ENCODE results near the gene APBB2. TPM values are rescaled to one million over a fixed set of nuclear protein-coding genes. Genes with fewer than 3 reads are reported as not detected.
"Not testable (repeated sequence)": the region's sequence is repeated elsewhere in the genome, so short reads cannot be mapped to it uniquely, and the experiment has no call there.

The APBB2 gene
- total RNA-seq, 2 experiments from 2014 or later: 2.4 to 2.7 TPM

- POLR2A ChIA-PET: interaction anchor here (0.6 kb wide), 1 partner anchor 221 kb away, joined by 6 read pairs; no protein-coding TSS in a partner anchor
- CTCF ChIA-PET: no interaction called here
These were observed 218.5 kb downstream of the APBB2 start for GRCh38 chr4:40995850-40996249.

GRCh38 chr4:40994321-40994720 lies 220.0 kb downstream of the APBB2 start:
- POLR2A ChIA-PET, CTCF ChIA-PET: not testable (repeated sequence)

- CTCF ChIA-PET, POLR2A ChIA-PET: not testable (repeated sequence)
These were observed 221.0 kb downstream of the APBB2 start for GRCh38 chr4:40993296-40993693.

GRCh38 chr4:40992472-40993295 lies 221.7 kb downstream of the APBB2 start:
- POLR2A ChIA-PET: no interaction called here
- CTCF ChIA-PET: no interaction called here

- ChIA-PET POLR2A (no interaction called here), CTCF (interaction anchor here (0.6 kb wide), 1 partner anchor 152 kb away, joined by 3 read pairs; no protein-coding TSS in a partner anchor)
These were observed 222.4 kb downstream of the APBB2 start for GRCh38 chr4:40991908-40992307.

GRCh38 chr4:40990899-40991265 lies 223.5 kb downstream of the APBB2 start:
- ChIA-PET CTCF (no interaction called here), POLR2A (no interaction called here)

- POLR2A ChIA-PET: no interaction called here
- CTCF ChIA-PET: no interaction called here
These were observed 224.0 kb downstream of the APBB2 start for GRCh38 chr4:40990236-40990898.

- ChIA-PET POLR2A (no interaction called here), CTCF (no interaction called here)
These were observed 227.2 kb downstream of the APBB2 start for GRCh38 chr4:40987151-40987550.

GRCh38 chr4:40986375-40986774 lies 228.0 kb downstream of the APBB2 start:
- CTCF ChIA-PET: interaction anchor here (1.0 kb wide), 1 partner anchor 13 kb away, joined by 3 read pairs; no protein-coding TSS in a partner anchor
- POLR2A ChIA-PET: no interaction called here

- CTCF ChIA-PET: no interaction called here
- POLR2A ChIA-PET: no interaction called here
These were observed 230.3 kb downstream of the APBB2 start for GRCh38 chr4:40984051-40984450.

GRCh38 chr4:40980318-40980883 lies 233.9 kb downstream of the APBB2 start:
- CTCF ChIA-PET: interaction anchor here (0.6 kb wide), 1 partner anchor 246 kb away, joined by 4 read pairs; no protein-coding TSS in a partner anchor
- POLR2A ChIA-PET: no interaction called here

- ChIA-PET POLR2A (no interaction called here), CTCF (no interaction called here)
These were observed 235.8 kb downstream of the APBB2 start for GRCh38 chr4:40978548-40978947.

- POLR2A ChIA-PET: no interaction called here
These were observed 238.0 kb downstream of the APBB2 start for GRCh38 chr4:40976343-40976742.

GRCh38 chr4:40972722-40973121 lies 241.6 kb downstream of the APBB2 start:
- POLR2A ChIA-PET: no interaction called here

More at GRCh38 chr4:40976343-40976742, 238.0 kb downstream of the APBB2 start:
- CTCF ChIA-PET: interaction anchor here (0.9 kb wide), 1 partner anchor 241 kb away, joined by 3 read pairs; no protein-coding TSS in a partner anchor

GRCh38 chr4:40971338-40971737 lies 243.0 kb downstream of the APBB2 start:
- ChIA-PET POLR2A (interaction anchor here (0.6 kb wide), 1 partner anchor 255 kb away, joined by 9 read pairs; no protein-coding TSS in a partner anchor), CTCF (interaction anchor here (0.8 kb wide), 1 partner anchor 277 kb away, joined by 3 read pairs; no protein-coding TSS in a partner anchor)

More at GRCh38 chr4:40972722-40973121, 241.6 kb downstream of the APBB2 start:
- CTCF ChIA-PET: no interaction called here

- POLR2A ChIA-PET: no interaction called here
- CTCF ChIA-PET: no interaction called here
These were observed 244.8 kb downstream of the APBB2 start for GRCh38 chr4:40969501-40969900.

GRCh38 chr4:40967550-40967949 lies 246.8 kb downstream of the APBB2 start:
- POLR2A ChIA-PET: no interaction called here
- CTCF ChIA-PET: no interaction called here

GRCh38 chr4:40966091-40966490 lies 248.3 kb downstream of the APBB2 start:
- ChIA-PET CTCF (no interaction called here), POLR2A (no interaction called here)

GRCh38 chr4:40963897-40964478 lies 250.4 kb downstream of the APBB2 start:
- POLR2A ChIA-PET: no interaction called here
- CTCF ChIA-PET: no interaction called here

- CTCF ChIA-PET: no interaction called here
These were observed 251.7 kb downstream of the APBB2 start for GRCh38 chr4:40962551-40963180.

More at GRCh38 chr4:40962551-40963180, 251.7 kb downstream of the APBB2 start:
- POLR2A ChIA-PET: no interaction called here

All from activated CD8-positive, alpha-beta memory T cell treated with anti-CD3 and anti-CD28 coated beads for 36 hours (primary cell).